ENCODE data around the gene NUP98. TPM values are rescaled to one million over a fixed set of nuclear protein-coding genes. Genes with fewer than 3 reads are reported as not detected.

NUP98 gene
- polyA plus RNA-seq, 1 of the 3 experiments (the other 2 are of a cell fraction): 56.4 TPM

DNA sequence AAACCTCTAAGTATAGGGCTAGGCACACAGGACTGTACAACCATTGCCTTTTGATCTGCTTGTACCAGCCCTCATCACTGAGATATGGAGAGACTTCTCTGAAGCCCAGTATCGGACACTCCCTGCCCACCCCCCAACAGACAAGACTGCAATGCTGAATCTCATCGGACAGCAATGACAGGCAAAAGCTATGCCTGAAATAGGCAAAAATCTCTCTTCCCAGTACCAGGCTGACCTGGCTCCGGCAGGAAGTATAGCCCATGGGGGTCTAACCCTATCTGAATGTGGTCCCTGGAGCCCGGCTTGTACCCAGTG lies 37.0 kb upstream of the NUP98 start:
- H3K9me2 ChIP-seq: no peaks in the 10 kb centered on the region
- no peak overlapping the region for H3K4me2 ChIP-seq
- peaks cover 99% of the 10 kb centered on the region for H3K79me2 ChIP-seq (ENCODE audit: insufficient read depth)
- no peaks in the 10 kb centered on the region for H3K9me3 ChIP-seq
- no peak for DNase-seq
- POLR2A ChIA-PET: no interaction called here
- H3K4me3 ChIP-seq (ENCODE audit: low read depth in 2 of 2, low read length in 1 of 2): no peak overlapping the region
- H3F3A ChIP-seq (replicated peaks; ENCODE audit: insufficient read depth): peaks cover 6% of the 10 kb centered on the region
- peaks cover 95% of the 10 kb centered on the region for H4K20me1 ChIP-seq (ENCODE audit: insufficient read depth)
- H3K4me1 ChIP-seq (ENCODE audit: control insufficient read depth in 1 of 2, insufficient read depth in 2 of 2, low read depth in 1 of 2, low read length in 1 of 2): peaks cover 0 to 13% of the 10 kb centered on the region in 2 experiments; a peak in 1 of 4 replicates
- no peak overlapping the region for H3K9ac ChIP-seq
- CTCF ChIA-PET: interaction anchor here (4.3 kb wide), 1 partner anchor 239 kb away, joined by 17 read pairs; no protein-coding TSS in a partner anchor
- no peak overlapping the region for H2AFZ ChIP-seq (ENCODE audit: low read depth)
- TF ChIP-seq SIN3A (IDR thresholded peaks at IDR 0.05; ENCODE audit: borderline replicate concordance, low read depth, low read length): no peak
- no peak for TF ChIP-seq TCF12 (IDR thresholded peaks at IDR 0.05)
- TF ChIP-seq YY1 (IDR thresholded peaks at IDR 0.05; ENCODE audit: low read depth): no peak
- no peak for TF ChIP-seq RCOR1 (IDR thresholded peaks at IDR 0.05; ENCODE audit: low read length)
- TF ChIP-seq MXI1 (IDR thresholded peaks at IDR 0.05; ENCODE audit: low read depth, low read length): no peak
- no peak for TF ChIP-seq NRF1 (IDR thresholded peaks at IDR 0.05; ENCODE audit: low read depth, low read length)
- TF ChIP-seq RFX5 (IDR thresholded peaks at IDR 0.05; ENCODE audit: low read length): no peak
- TF ChIP-seq TAF1 (IDR thresholded peaks at IDR 0.05; ENCODE audit: borderline replicate concordance, low read depth, low read length): no peak
- TF ChIP-seq, protein P1, sequence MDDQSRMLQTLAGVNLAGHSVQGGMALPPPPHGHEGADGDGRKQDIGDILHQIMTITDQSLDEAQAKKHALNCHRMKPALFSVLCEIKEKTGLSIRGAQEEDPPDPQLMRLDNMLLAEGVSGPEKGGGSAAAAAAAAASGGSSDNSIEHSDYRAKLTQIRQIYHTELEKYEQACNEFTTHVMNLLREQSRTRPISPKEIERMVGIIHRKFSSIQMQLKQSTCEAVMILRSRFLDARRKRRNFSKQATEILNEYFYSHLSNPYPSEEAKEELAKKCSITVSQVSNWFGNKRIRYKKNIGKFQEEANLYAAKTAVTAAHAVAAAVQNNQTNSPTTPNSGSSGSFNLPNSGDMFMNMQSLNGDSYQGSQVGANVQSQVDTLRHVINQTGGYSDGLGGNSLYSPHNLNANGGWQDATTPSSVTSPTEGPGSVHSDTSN (IDR thresholded peaks at IDR 0.05): no peak
- TF ChIP-seq, protein P2, sequence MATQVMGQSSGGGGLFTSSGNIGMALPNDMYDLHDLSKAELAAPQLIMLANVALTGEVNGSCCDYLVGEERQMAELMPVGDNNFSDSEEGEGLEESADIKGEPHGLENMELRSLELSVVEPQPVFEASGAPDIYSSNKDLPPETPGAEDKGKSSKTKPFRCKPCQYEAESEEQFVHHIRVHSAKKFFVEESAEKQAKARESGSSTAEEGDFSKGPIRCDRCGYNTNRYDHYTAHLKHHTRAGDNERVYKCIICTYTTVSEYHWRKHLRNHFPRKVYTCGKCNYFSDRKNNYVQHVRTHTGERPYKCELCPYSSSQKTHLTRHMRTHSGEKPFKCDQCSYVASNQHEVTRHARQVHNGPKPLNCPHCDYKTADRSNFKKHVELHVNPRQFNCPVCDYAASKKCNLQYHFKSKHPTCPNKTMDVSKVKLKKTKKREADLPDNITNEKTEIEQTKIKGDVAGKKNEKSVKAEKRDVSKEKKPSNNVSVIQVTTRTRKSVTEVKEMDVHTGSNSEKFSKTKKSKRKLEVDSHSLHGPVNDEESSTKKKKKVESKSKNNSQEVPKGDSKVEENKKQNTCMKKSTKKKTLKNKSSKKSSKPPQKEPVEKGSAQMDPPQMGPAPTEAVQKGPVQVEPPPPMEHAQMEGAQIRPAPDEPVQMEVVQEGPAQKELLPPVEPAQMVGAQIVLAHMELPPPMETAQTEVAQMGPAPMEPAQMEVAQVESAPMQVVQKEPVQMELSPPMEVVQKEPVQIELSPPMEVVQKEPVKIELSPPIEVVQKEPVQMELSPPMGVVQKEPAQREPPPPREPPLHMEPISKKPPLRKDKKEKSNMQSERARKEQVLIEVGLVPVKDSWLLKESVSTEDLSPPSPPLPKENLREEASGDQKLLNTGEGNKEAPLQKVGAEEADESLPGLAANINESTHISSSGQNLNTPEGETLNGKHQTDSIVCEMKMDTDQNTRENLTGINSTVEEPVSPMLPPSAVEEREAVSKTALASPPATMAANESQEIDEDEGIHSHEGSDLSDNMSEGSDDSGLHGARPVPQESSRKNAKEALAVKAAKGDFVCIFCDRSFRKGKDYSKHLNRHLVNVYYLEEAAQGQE (IDR thresholded peaks at IDR 0.05; ENCODE audit: low read depth, low read length): no peak
- no peak for TF ChIP-seq CHD2 (IDR thresholded peaks at IDR 0.05; ENCODE audit: low read length, partially characterized antibody)
- TF ChIP-seq RAD21 (IDR thresholded peaks at IDR 0.05; ENCODE audit: low read length): no peak
- no peak for TF ChIP-seq FOSL2 (IDR thresholded peaks at IDR 0.05; ENCODE audit: borderline replicate concordance, low read depth)
- H3K27ac ChIP-seq (ENCODE audit: low read depth in 2 of 2, low read length in 1 of 2): no peak overlapping the region
- H3K36me3 ChIP-seq (replicated peaks in 1 of 2; ENCODE audit: control insufficient read depth in 1 of 2, insufficient read depth in 2 of 2, low read length in 1 of 2): peaks cover 7 to 10% of the 10 kb centered on the region in 2 experiments
- 94% methylated on average over 4 of the region's 4 CpGs for WGBS (ENCODE audit: low lambda C conversion rate)
- no peaks in the 10 kb centered on the region for H3K27me3 ChIP-seq (ENCODE audit: insufficient read depth)

DNA sequence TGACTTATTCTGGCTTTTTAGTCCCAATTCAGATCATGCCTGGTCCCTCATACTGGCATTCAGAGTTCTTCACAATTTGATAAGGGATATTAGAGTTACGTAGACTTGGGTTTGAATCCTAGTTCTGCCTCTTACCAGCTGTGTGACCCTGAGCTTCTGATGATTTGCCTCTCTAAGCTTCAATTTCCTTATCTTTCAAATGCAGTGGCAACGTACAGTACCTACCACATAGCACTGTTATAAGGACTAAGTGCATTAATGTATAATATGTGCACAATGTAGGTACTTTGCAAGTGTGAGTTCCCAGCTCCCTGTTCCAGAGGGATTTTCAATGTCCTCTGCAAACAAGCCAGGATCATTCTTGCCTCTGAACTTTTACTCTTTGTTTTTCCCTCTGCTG lies 36.1 kb upstream of the NUP98 start:
- no peaks in the 10 kb centered on the region for H3K27me3 ChIP-seq (ENCODE audit: insufficient read depth)
- 83% methylated on average over 2 of the region's 2 CpGs for WGBS (ENCODE audit: low lambda C conversion rate)
- H3K36me3 ChIP-seq (replicated peaks in 1 of 2; ENCODE audit: control insufficient read depth in 1 of 2, insufficient read depth in 2 of 2, low read length in 1 of 2): peaks cover 7 to 10% of the 10 kb centered on the region in 2 experiments
- no peak for DNase-seq
- no peak overlapping the region for H3K4me2 ChIP-seq
- CTCF ChIA-PET: interaction anchor here (0.9 to 4.3 kb wide), 2 partner anchors 21 to 239 kb away, joined by 4 to 17 read pairs; no protein-coding TSS in a partner anchor
- no peak overlapping the region for H3K4me3 ChIP-seq (ENCODE audit: low read depth in 2 of 2, low read length in 1 of 2)
- H3K4me1 ChIP-seq (ENCODE audit: control insufficient read depth in 1 of 2, insufficient read depth in 2 of 2, low read depth in 1 of 2, low read length in 1 of 2): peaks cover 0 to 7% of the 10 kb centered on the region in 2 experiments; a peak in 1 of 4 replicates
- POLR2A ChIA-PET: no interaction called here
- H4K20me1 ChIP-seq (ENCODE audit: insufficient read depth): peaks cover 91% of the 10 kb centered on the region
- no peak overlapping the region for H3K9ac ChIP-seq
- H3F3A ChIP-seq (replicated peaks; ENCODE audit: insufficient read depth): peaks cover 7% of the 10 kb centered on the region
- H3K27ac ChIP-seq (ENCODE audit: low read depth in 2 of 2, low read length in 1 of 2): no peak overlapping the region
- no peaks in the 10 kb centered on the region for H3K9me3 ChIP-seq
- H3K79me2 ChIP-seq (ENCODE audit: insufficient read depth): peaks cover 97% of the 10 kb centered on the region
- no peaks in the 10 kb centered on the region for H3K9me2 ChIP-seq
- H2AFZ ChIP-seq (ENCODE audit: low read depth): no peak overlapping the region
- no peak for TF ChIP-seq CHD2 (IDR thresholded peaks at IDR 0.05; ENCODE audit: low read length, partially characterized antibody)
- TF ChIP-seq RXRA (IDR thresholded peaks at IDR 0.05; ENCODE audit: borderline replicate concordance, low read depth): no peak
- TF ChIP-seq TAF1 (IDR thresholded peaks at IDR 0.05; ENCODE audit: borderline replicate concordance, low read depth, low read length): no peak
- TF ChIP-seq RAD21 (IDR thresholded peaks at IDR 0.05; ENCODE audit: low read length): no peak
- TF ChIP-seq, protein P3, sequence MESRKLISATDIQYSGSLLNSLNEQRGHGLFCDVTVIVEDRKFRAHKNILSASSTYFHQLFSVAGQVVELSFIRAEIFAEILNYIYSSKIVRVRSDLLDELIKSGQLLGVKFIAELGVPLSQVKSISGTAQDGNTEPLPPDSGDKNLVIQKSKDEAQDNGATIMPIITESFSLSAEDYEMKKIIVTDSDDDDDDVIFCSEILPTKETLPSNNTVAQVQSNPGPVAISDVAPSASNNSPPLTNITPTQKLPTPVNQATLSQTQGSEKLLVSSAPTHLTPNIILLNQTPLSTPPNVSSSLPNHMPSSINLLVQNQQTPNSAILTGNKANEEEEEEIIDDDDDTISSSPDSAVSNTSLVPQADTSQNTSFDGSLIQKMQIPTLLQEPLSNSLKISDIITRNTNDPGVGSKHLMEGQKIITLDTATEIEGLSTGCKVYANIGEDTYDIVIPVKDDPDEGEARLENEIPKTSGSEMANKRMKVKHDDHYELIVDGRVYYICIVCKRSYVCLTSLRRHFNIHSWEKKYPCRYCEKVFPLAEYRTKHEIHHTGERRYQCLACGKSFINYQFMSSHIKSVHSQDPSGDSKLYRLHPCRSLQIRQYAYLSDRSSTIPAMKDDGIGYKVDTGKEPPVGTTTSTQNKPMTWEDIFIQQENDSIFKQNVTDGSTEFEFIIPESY (IDR thresholded peaks at IDR 0.05; ENCODE audit: borderline replicate concordance, low read depth): no peak
- no peak for TF ChIP-seq NFIC (IDR thresholded peaks at IDR 0.05; ENCODE audit: borderline replicate concordance)
- no peak for TF ChIP-seq FOSL2 (IDR thresholded peaks at IDR 0.05; ENCODE audit: borderline replicate concordance, low read depth)
- TF ChIP-seq FOXJ3 (CRISPR knock-in tag; IDR thresholded peaks at IDR 0.05): no peak
- no peak for TF ChIP-seq GABPA (IDR thresholded peaks at IDR 0.05; ENCODE audit: low read depth)
- TF ChIP-seq, protein P4, sequence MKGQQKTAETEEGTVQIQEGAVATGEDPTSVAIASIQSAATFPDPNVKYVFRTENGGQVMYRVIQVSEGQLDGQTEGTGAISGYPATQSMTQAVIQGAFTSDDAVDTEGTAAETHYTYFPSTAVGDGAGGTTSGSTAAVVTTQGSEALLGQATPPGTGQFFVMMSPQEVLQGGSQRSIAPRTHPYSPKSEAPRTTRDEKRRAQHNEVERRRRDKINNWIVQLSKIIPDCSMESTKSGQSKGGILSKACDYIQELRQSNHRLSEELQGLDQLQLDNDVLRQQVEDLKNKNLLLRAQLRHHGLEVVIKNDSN (IDR thresholded peaks at IDR 0.05; ENCODE audit: borderline replicate concordance, low read depth): no peak

All from SK-N-SH (cell line).